Tibial nerve (tissue), 4 donors: ENCODE results near the gene SLC23A2. TPM values are rescaled to one million over a fixed set of nuclear protein-coding genes. Genes with fewer than 3 reads are reported as not detected.

ENCODE experiments used
- DNase-seq, 2 donors: peaks; one replicate each; pipeline ENCODE4 v3.0.0-alpha.2; 2019; ENCODE audit warnings: low spot score in 2 of 2
- H3K27ac ChIP-seq, 4 donors: fragments of 200-600 bp; sonication (generic) in 3 of 4; one replicate each; pipeline ENCODE4 v1.5.1; 2017 to 2019; ENCODE audit warnings: mild to moderate bottlenecking in 1 of 4
- H3K27me3 ChIP-seq, 2 donors: fragments of 200-600 bp; sonication (generic) in 1 of 2; one replicate each; pipeline versions ENCODE4 v1.5.1 to v1.6.0; 2017 to 2019
- H3K36me3 ChIP-seq, 3 donors: fragments of 200-600 bp; sonication (generic); one replicate each; pipeline ENCODE4 v1.5.1; 2018 to 2019
- H3K4me1 ChIP-seq, 4 donors: fragments of 200-600 bp; sonication (generic) in 3 of 4; one replicate each; pipeline ENCODE4 v1.5.1; 2017 to 2019
- H3K4me3 ChIP-seq, 4 donors: fragments of 200-600 bp; sonication (generic) in 3 of 4; one replicate each; pipeline ENCODE4 v1.5.1; 2017 to 2019; ENCODE audit warnings: mild to moderate bottlenecking in 1 of 4, moderate library complexity in 1 of 4
- H3K9me3 ChIP-seq, 4 donors: fragments of 200-600 bp; sonication (generic) in 3 of 4; one replicate each; pipeline ENCODE4 v1.5.1; 2017 to 2019
- CTCF ChIP-seq, 5 experiments: fragments of 200-600 bp in 3 of 5; fragments of 450-650 bp in 2 of 5; sonication (generic) in 3 of 5; IDR thresholded peaks; one replicate each; pipeline ENCODE4 v1.5.1; 2016 to 2019; ENCODE audit warnings: antibody characterized with exemption in 5 of 5, mild to moderate bottlenecking in 3 of 5, moderate library complexity in 2 of 5
- EP300 ChIP-seq, 2 donors: sonication (generic); formaldehyde crosslinking; IDR thresholded peaks; one replicate each; pipeline ENCODE4 v1.6.1; 2017; ENCODE audit warnings: antibody characterized with exemption in 2 of 2, mild to moderate bottlenecking in 1 of 2
- POLR2A ChIP-seq, 2 donors: fragments of 450-650 bp; IDR thresholded peaks; one replicate each; pipeline ENCODE4 v1.6.1; 2017; ENCODE audit warnings: antibody characterized with exemption in 2 of 2, mild to moderate bottlenecking in 2 of 2, moderate library complexity in 2 of 2
- WGBS, 2 donors: methylation state at CpG; one replicate each; pipeline ENCODE4 v1.1.5; 2018; 5-methylcytosine and 5-hydroxymethylcytosine counted together
- total RNA-seq, 4 donors: library from RNA; depleted of rRNA; stranded (reverse); fragments of >200 nt; gene quantifications; one replicate each; pipeline ENCODE4 v1.1.0, GENCODE V29; 2016

Gene SLC23A2
- total RNA-seq, 4 donors from 2014 or later, result 30.6 to 48.5 (median 40.6) TPM

DNA sequence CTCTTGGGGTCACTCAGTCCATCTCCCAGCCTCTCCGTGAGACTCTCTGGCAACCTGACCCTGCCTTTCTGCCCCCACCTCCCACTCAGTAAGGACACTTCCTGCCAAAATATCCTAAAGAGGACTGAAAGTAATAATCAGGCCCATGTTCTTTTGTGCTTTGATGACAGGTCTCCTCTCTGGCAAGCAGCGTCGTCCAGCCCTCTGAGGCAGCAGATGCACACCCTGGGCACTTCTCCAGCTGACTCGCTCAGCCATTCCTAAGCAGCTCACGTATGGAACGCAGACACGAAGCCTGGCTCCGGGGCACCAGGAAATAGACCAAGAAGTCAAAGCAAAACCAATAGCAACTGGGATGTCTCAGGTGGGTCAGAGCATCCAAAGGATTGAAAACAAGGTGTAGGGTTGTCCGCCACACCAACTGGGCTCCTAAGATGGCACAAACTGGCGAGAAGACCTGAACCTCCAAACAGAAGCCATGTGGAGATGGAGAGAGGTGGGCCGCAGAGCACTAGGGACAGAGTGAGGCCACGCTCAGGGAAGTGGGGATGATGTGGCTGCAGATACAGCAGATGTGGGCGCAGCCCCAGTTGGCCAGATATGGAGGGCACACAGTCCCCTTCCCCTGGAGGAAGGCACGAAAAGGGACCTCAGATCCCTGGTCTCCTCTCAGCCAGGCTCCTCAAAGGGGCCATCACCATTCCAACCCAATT is 180.3 kb downstream of the SLC23A2 start:
- Histone ChIP-seq H3K36me3 (no peaks in the 10 kb centered on the region), H3K9me3 (no peaks in the 10 kb centered on the region), H3K27ac (peak overlapping the region in 3 of 4 donors; percentile 14 to 69 (median 50)), H3K4me1 (peaks cover 0 to 50% (median 12%) of the 10 kb centered on the region in 4 donors), H3K4me3 (peak overlapping the region in 1 of 4 donors; percentile 65), H3K27me3 (peaks cover 0 to 2% of the 10 kb centered on the region in 2 donors)
- TF ChIP-seq POLR2A (IDR thresholded peaks at IDR 0.05) (no peak), EP300 (IDR thresholded peaks at IDR 0.05) (no peak), CTCF (IDR thresholded peaks at IDR 0.05) (no peak)
- 66 to 71% methylated on average over 13 to 14 of the region's 14 CpGs for WGBS, 2 donors
- DNase-seq, result peak in 1 of 2 donors; percentile 35

DNA sequence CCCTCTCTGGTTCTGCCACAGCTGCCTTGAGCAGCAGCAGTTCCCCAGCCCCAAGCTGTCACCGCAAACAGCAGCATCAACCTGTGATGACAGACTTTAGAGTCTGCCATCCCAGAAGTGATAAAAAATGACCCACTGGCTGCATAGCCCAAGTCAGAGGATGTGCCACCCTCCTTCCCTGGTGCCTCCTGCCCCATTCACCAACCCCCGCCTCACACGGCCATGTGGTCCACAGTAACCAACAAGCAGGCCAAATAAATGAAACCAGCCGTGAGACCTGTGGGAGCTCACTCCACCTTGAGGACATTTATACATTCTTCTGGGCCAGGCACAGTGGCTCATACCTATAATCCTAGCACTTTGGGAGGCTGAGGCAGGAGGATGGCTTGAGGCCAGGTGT is 181.4 kb downstream of the SLC23A2 start:
- Histone ChIP-seq H3K4me3 (no peak overlapping the region), H3K4me1 (peaks cover 0 to 58% (median 15%) of the 10 kb centered on the region in 4 donors)
- no peak for DNase-seq

GRCh38 chr20:4817230-4817671 is 184.1 kb downstream of the SLC23A2 start:
- H3K9me3 ChIP-seq, result no peaks in the 10 kb centered on the region
- no peaks in the 10 kb centered on the region for H3K36me3 ChIP-seq
- TF ChIP-seq CTCF (IDR thresholded peaks at IDR 0.05) (no peak), POLR2A (IDR thresholded peaks at IDR 0.05) (no peak), EP300 (IDR thresholded peaks at IDR 0.05) (no peak)
- no peak for DNase-seq
- H3K4me1 ChIP-seq, result peaks cover 0 to 67% (median 22%) of the 10 kb centered on the region in 4 donors
- H3K27ac ChIP-seq, result no peak overlapping the region
- no peak overlapping the region for H3K4me3 ChIP-seq
- peaks cover 0 to 2% of the 10 kb centered on the region in 2 donors for H3K27me3 ChIP-seq
- 67 to 69% methylated on average over 3 of the region's 3 CpGs for WGBS, 2 donors

More for the DNA sequence above, 181.4 kb downstream of the SLC23A2 start:
- no peaks in the 10 kb centered on the region for H3K9me3 ChIP-seq
- H3K36me3 ChIP-seq, result no peaks in the 10 kb centered on the region
- peaks cover 0 to 2% of the 10 kb centered on the region in 2 donors for H3K27me3 ChIP-seq
- no peak for TF ChIP-seq EP300 (IDR thresholded peaks at IDR 0.05)
- no peak for TF ChIP-seq POLR2A (IDR thresholded peaks at IDR 0.05)
- no peak for TF ChIP-seq CTCF (IDR thresholded peaks at IDR 0.05)
- no peak overlapping the region for H3K27ac ChIP-seq
- WGBS, 2 donors, result 78 to 90% methylated on average over 4 of the region's 4 CpGs

- H3K9me3 ChIP-seq, result no peaks in the 10 kb centered on the region
- no peaks in the 10 kb centered on the region for H3K36me3 ChIP-seq
- TF ChIP-seq POLR2A (IDR thresholded peaks at IDR 0.05) (no peak), CTCF (IDR thresholded peaks at IDR 0.05) (no peak), EP300 (IDR thresholded peaks at IDR 0.05) (no peak)
- H3K4me1 ChIP-seq, result peaks cover 0 to 58% (median 27%) of the 10 kb centered on the region in 4 donors
- DNase-seq, result no peak
- H3K27me3 ChIP-seq, result peaks cover 0 to 2% of the 10 kb centered on the region in 2 donors
- 78 to 84% methylated on average over 5 of the region's 5 CpGs for WGBS, 2 donors
- peak overlapping the region in 3 of 4 donors; percentile 79 to 87 (median 83) for H3K27ac ChIP-seq
- H3K4me3 ChIP-seq, result no peak overlapping the region
These were observed 185.7 kb downstream of the SLC23A2 start for GRCh38 chr20:4815628-4816027.

DNA sequence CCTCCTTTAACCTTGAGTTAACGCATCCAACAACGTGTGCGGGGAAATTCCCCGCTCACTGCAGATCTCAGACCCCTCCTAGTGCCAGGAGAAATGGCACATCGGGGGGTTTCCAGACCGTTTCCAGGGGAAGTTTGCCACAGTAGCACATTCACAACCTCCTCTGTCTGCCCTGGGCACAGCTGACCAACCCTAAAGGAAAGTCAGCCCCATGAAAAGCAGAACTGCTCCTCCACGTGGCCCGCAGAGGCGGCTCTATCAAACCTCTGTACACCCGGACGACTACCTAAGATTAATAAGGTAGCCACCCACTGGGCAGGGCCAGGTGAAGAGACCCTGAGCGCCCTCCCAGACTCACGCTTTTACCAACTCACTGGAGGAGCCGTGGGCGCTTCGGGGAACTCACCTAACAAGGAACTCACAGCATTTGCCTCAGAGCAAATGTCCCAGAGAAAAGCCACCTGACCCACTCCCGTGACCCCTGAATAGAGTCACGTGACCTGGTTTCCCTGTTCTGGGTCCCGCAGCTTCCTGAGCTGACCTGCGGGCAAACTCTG is 186.5 kb downstream of the SLC23A2 start:
- Histone ChIP-seq H3K36me3 (no peaks in the 10 kb centered on the region), H3K27me3 (peaks cover 0 to 2% of the 10 kb centered on the region in 2 donors), H3K4me3 (peak overlapping the region in 2 of 4 donors; percentile 33 to 39), H3K27ac (peak overlapping the region; percentile 41 to 87 (median 81)), H3K4me1 (peaks cover 0 to 57% (median 32%) of the 10 kb centered on the region in 4 donors), H3K9me3 (no peaks in the 10 kb centered on the region)
- TF ChIP-seq EP300 (IDR thresholded peaks at IDR 0.05), result no peak
- no peak for TF ChIP-seq CTCF (IDR thresholded peaks at IDR 0.05)
- TF ChIP-seq POLR2A (IDR thresholded peaks at IDR 0.05), result no peak
- DNase-seq, result no peak
- 60 to 64% methylated on average over 18 to 20 of the region's 20 CpGs for WGBS, 2 donors
